Lower leg skin (tissue), 3 donors: ENCODE measurements around the gene ADSS1.

Experiments used
- CTCF ChIP-seq, 3 donors: fragments of 450-650 bp; IDR thresholded peaks; one replicate each; pipeline ENCODE4 v1.5.1; 2016; ENCODE audit warnings: antibody characterized with exemption in 3 of 3, mild to moderate bottlenecking in 3 of 3, moderate library complexity in 2 of 3
- POLR2A ChIP-seq, 2 donors: fragments of 450-650 bp; IDR thresholded peaks; one replicate each; pipeline ENCODE4 v1.6.1; 2016 to 2017; ENCODE audit warnings: antibody characterized with exemption in 2 of 2, mild to moderate bottlenecking in 1 of 2, moderate library complexity in 1 of 2

- TF ChIP-seq POLR2A (IDR thresholded peaks at IDR 0.05), result no peak
- no peak for TF ChIP-seq CTCF (IDR thresholded peaks at IDR 0.05)
Observed at GRCh38 chr14:104779776-104780512, 55.9 kb downstream of the ADSS1 start.
